Stimulated activated CD4-positive, alpha-beta T cell treated with anti-CD3 and anti-CD28 coated beads, Interleukin-1b, Interleukin-23, amount 100 ng/mL, for 24 hours (primary cell): ENCODE data around the gene ASIP.
"Not testable (repeated sequence)": the region's sequence is repeated elsewhere in the genome, so short reads cannot be mapped to it uniquely, and the experiment has no call there.

ENCODE experiments used
- DNase-seq, 4 experiments: peaks; one replicate each; pipeline ENCODE4 v3.0.0-alpha.2; 2020; ENCODE audit warnings: low read depth in 4 of 4, low spot score in 1 of 4

Gene ASIP

GRCh38 chr20:34240693-34241615 lies at the start of gene ASIP:
Gene ASIP, plus strand, starts transcription at chr20:34241423. Its CDS starts 18,952 bp downstream, at chr20:34260375.
- DNase-seq = no peak

- no peak for DNase-seq
These were observed 48.2 kb upstream of the ASIP start for GRCh38 chr20:34193051-34193450.

DNA sequence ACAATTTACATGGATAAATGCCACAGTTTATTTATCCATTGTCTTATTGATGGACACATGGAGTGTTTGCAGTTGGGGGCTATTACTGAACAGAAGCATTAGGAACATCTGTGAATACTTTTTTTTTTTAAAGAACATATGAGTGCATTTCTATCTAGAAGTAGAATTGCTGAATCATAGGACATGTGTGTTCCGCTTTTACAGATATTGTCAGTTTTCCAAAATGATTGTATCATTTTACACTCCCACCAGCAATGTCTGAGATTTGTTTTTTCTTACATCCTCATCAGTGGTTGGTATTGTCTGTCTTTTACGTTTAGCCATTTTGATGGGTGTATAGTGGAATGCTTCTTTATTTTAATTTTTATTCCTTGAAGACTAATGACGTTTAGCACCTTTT lies 42.0 kb upstream of the ASIP start:
- DNase-seq = no peak

GRCh38 chr20:34200023-34200422 lies 41.2 kb upstream of the ASIP start:
- no peak for DNase-seq

DNA sequence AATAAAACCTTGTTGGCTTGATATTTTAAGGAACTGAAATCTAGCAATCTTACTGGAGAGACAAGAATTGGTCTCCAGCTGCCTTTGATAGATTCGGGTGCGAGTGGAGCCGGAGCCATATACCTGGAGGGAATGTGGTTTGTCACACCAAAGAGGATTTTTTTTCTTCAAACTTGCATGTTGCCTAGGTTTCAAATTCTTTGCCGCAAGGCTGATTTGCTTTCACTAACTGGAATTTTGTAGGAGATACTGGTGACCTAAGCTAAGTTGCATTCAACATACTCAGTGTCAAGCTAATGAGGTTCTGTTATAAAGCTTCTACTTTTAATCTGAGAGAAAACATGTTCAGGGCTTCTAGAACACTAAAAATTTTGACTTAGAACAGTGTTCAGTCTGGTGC lies 39.7 kb upstream of the ASIP start:
- DNase-seq = no peak

- not testable (repeated sequence) for DNase-seq
These were observed 35.9 kb upstream of the ASIP start for GRCh38 chr20:34205172-34205880.

- no peak for DNase-seq
These were observed 32.1 kb upstream of the ASIP start for GRCh38 chr20:34209111-34209510.

GRCh38 chr20:34210271-34210670 lies 31.0 kb upstream of the ASIP start:
- DNase-seq = no peak

GRCh38 chr20:34211591-34211990 lies 29.6 kb upstream of the ASIP start:
- no peak for DNase-seq

- no peak for DNase-seq
These were observed 28.0 kb upstream of the ASIP start for GRCh38 chr20:34213213-34213612.

GRCh38 chr20:34215711-34216381 lies 25.4 kb upstream of the ASIP start:
- peak; percentile 5 to 53 (median 24) for DNase-seq

- no peak for DNase-seq
These were observed 24.9 kb upstream of the ASIP start for GRCh38 chr20:34216382-34216742.

GRCh38 chr20:34220561-34220960 lies 20.7 kb upstream of the ASIP start:
- no peak for DNase-seq

DNA sequence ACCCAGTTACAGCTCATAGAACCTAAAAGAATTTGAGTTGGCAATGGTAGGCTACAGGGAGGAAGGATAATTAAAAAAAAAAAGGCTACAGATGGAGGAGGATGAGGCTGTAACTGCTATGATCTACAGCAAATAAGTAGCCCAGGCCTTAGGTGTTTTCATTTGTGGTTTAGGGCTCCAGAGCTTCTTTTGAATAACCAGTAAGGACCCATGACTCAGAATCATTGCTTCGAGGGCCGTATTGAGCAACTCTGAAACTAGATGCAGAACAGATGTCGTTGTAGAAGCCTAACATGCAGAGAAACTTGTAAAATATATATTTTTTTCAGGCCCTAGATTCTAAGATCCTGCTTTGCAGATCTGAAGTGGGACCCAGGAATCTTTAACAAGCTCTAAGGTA lies 19.0 kb upstream of the ASIP start:
- no peak for DNase-seq

GRCh38 chr20:34224251-34224650 lies 17.0 kb upstream of the ASIP start:
- DNase-seq = not testable (repeated sequence)

DNA sequence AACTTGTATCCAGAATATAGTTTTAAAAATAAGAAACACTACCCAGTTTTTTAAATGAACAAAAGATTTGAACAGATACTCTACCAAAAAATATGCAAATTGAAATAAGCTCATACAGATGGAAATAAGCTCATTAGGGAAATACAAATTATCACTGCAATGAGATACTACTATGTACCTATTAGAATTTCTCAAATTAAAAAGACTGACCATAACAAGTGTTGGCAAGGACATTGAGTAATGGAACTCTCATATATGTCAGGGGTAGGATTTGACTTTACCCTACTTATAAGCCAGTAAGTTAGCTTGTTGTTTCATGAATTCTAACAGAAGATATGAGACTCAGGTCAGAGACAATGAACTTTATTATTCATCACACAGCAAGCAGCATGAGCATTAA lies 9.6 kb upstream of the ASIP start:
- DNase-seq = no peak

DNA sequence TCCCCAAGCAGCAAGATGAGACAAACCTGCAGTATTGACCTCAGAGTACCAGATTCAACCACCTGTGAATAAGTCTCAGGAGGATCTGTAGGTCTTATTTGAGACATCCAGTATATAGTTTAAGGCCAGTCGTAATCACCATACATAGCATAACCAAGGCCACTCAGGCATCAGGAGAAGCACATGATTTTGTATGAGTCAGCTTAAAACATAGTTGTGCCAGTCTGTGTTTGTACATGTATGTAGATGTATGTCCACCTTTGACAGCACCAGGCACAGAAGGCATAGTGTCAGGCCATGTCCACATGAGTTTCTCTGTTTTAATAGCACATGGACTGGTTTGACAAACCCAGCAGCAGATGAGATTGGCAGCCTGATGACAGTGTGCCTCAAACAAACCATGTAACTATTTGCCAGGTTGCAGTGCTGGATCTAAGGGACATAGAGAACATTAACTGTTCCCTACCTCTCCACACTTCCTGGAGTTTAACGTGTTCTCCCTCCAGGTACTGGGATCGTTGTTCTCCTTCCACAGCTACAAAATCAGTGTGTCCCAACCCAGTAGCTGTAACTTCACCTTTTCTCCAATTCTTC lies 8.6 kb upstream of the ASIP start:
- DNase-seq = no peak

GRCh38 chr20:34233687-34234086 lies 7.5 kb upstream of the ASIP start:
- DNase-seq = no peak

DNA sequence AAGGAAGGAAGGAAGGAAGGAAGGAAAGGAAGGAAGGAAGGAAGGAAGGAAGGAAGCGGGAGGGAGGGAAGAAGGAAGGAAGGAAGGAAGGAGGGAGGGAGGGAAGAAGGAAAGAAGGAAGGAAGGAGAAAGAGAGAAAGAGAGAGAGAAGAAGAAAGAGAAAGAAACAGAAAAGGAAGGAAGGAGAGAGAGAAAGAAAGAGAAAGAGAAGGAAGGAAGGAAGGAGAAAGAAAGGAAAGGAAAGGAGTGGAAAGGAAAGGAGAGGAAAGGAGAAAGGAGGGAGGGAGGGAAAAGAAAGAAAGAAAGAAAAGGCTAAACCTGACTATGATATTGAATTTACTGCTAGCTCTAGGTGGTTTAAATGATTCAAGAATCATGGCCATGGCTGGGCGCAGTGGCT lies 5.3 kb upstream of the ASIP start:
- DNase-seq = no peak

DNA sequence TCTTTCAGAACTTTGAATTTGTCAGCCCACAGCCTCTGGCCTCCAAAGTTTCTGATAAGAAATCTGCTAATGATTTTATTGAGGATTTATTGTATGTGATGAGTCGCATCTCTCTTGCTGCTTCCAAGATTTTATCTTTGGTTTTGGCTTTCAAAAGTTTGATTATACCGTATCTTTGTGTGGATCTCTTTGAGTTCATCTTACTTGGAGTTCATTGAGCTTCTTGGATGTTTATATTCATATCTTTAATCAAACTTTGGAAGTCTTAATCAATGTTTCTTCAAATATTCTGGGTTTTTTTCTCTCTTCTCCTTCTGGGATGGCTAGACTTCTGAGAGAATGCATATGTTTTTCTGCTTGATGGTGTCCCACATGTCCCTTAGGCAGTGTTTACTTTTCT lies 3.3 kb upstream of the ASIP start:
- no peak for DNase-seq

DNA sequence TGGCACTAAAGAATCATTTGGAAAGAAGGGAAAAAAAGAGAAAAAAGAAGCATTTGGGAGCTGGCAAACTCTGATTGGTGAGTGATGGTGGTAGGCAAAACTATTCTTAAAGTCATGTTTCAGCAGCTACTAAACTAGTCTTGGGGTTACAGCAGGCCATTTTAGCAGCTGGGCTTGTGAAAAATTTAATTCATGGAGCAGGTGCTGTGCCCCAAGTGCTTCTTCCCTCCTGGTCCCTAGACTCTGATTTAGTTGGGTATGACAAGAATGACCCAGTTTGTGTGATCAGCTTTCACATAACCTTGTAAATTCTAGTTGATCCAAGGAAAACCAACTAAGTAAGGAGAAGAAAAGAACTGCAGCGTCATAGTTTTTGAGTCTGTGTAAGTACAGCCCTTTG lies 1.1 kb upstream of the ASIP start:
- no peak for DNase-seq
